Nephron (organoid): ENCODE data around the gene NIN.

Experiments used
- H3K27ac Mint-ChIP-seq, 3 experiments: 2 replicates each; pipeline ENCODE4 v1.8.0; 2020; ENCODE audit warnings: mixed read lengths in 3 of 3, mild to moderate bottlenecking in 2 of 3, moderate library complexity in 1 of 3
- H3K27me3 Mint-ChIP-seq: 2 replicates; pipeline ENCODE4 v1.8.0; 2021; ENCODE audit warnings: low read depth, mild to moderate bottlenecking, moderate library complexity, mixed read lengths
- H3K36me3 Mint-ChIP-seq: 2 replicates; pipeline ENCODE4 v1.8.0; 2020; ENCODE audit warnings: low read depth, mixed read lengths
- H3K4me1 Mint-ChIP-seq: 2 replicates; pipeline ENCODE4 v1.8.0; 2020; ENCODE audit warnings: mixed read lengths
- H3K4me3 Mint-ChIP-seq, 3 experiments: 2 replicates each; pipeline ENCODE4 v1.8.0; 2020; ENCODE audit warnings: mild to moderate bottlenecking in 3 of 3, mixed read lengths in 3 of 3, moderate library complexity in 2 of 3
- H3K9me3 Mint-ChIP-seq: 2 replicates; pipeline ENCODE4 v1.8.0; 2020; ENCODE audit warnings: mixed read lengths
- CTCF ChIP-seq, 3 experiments: fragments of 200-600 bp; sonication (generic); IDR thresholded peaks; one replicate each; pipeline ENCODE4 v1.5.0; 2021; ENCODE audit warnings: antibody characterized with exemption in 3 of 3; ENCODE audit not compliant: unreplicated experiment in 3 of 3

NIN gene

GRCh38 chr14:50728836-50729235, 102.1 kb downstream of the NIN start:
- H3K27me3 Mint-ChIP-seq = no peaks in the 10 kb centered on the region
- no peaks in the 10 kb centered on the region for H3K4me1 Mint-ChIP-seq
- H3K4me3 Mint-ChIP-seq = no peak overlapping the region
- peaks cover 75% of the 10 kb centered on the region for H3K36me3 Mint-ChIP-seq
- TF ChIP-seq CTCF (IDR thresholded peaks at IDR 0.05; ENCODE audit: unreplicated experiment in 3 of 3) = no peak
- H3K9me3 Mint-ChIP-seq = no peaks in the 10 kb centered on the region
- H3K27ac Mint-ChIP-seq = no peak overlapping the region

GRCh38 chr14:50726372-50727107, 104.4 kb downstream of the NIN start:
- Mint-ChIP-seq H3K27me3 (no peaks in the 10 kb centered on the region), H3K4me3 (no peak overlapping the region), H3K27ac (no peak overlapping the region), H3K36me3 (peaks cover 74% of the 10 kb centered on the region), H3K9me3 (no peaks in the 10 kb centered on the region), H3K4me1 (no peaks in the 10 kb centered on the region)
- TF ChIP-seq CTCF (IDR thresholded peaks at IDR 0.05; ENCODE audit: unreplicated experiment in 3 of 3) = no peak

GRCh38 chr14:50725761-50726160, 105.2 kb downstream of the NIN start:
- no peaks in the 10 kb centered on the region for H3K9me3 Mint-ChIP-seq
- no peaks in the 10 kb centered on the region for H3K4me1 Mint-ChIP-seq
- H3K36me3 Mint-ChIP-seq = peaks cover 76% of the 10 kb centered on the region
- TF ChIP-seq CTCF (IDR thresholded peaks at IDR 0.05; ENCODE audit: unreplicated experiment in 3 of 3) = no peak
- no peaks in the 10 kb centered on the region for H3K27me3 Mint-ChIP-seq
- no peak overlapping the region for H3K4me3 Mint-ChIP-seq
- no peak overlapping the region for H3K27ac Mint-ChIP-seq

GRCh38 chr14:50719911-50720759, 110.8 kb downstream of the NIN start:
- H3K27me3 Mint-ChIP-seq = no peaks in the 10 kb centered on the region
- H3K9me3 Mint-ChIP-seq = no peaks in the 10 kb centered on the region
- no peak overlapping the region for H3K27ac Mint-ChIP-seq
- no peaks in the 10 kb centered on the region for H3K4me1 Mint-ChIP-seq
- TF ChIP-seq CTCF (IDR thresholded peaks at IDR 0.05; ENCODE audit: unreplicated experiment in 3 of 3) = no peak
- peaks cover 26% of the 10 kb centered on the region for H3K36me3 Mint-ChIP-seq
- no peak overlapping the region for H3K4me3 Mint-ChIP-seq

- TF ChIP-seq CTCF (IDR thresholded peaks at IDR 0.05; ENCODE audit: unreplicated experiment in 3 of 3) = no peak
- H3K36me3 Mint-ChIP-seq = peaks cover 14% of the 10 kb centered on the region
- H3K4me3 Mint-ChIP-seq = no peak overlapping the region
- no peaks in the 10 kb centered on the region for H3K9me3 Mint-ChIP-seq
- no peaks in the 10 kb centered on the region for H3K27me3 Mint-ChIP-seq
- no peak overlapping the region for H3K27ac Mint-ChIP-seq
- H3K4me1 Mint-ChIP-seq = no peaks in the 10 kb centered on the region
Observed at GRCh38 chr14:50718949-50719348, 112.0 kb downstream of the NIN start.
